Measurements from ENCODE around the gene IZUMO3. TPM values are rescaled to one million over a fixed set of nuclear protein-coding genes. Genes with fewer than 3 reads are reported as not detected.

The IZUMO3 gene
- total and polyA plus RNA-seq, 2 of the 4 experiments (the other 2 are of a cell fraction): not detected

DNA sequence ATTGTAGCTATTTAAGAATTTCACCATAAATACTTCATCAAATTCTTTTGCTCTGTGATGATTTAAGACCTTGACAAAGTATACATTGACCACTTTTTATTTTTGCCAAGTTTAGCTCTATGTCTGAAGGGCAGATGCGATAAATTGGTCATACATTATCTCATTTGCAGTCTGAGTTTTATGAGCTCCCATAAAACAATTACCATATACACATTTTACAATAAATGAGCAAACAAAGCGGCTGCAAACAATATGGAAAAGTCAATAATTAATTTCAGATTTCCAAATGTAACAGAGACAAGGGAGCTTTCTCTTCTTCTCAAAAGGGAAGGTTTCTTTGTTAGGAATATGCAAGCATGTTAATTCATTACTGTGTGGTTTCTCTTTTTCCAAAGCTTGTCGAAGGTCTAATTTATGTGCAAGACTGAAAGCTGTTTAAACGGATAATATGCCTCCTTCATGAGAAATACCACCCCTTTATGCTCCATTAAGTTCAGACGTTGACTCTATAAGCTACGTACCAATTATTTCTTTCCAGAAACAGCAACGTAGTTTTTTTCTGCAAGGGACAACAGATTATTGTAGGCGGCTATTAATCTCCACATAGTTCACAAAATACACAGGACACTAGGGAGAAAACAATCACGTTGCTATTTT is 7.0 kb upstream of the IZUMO3 start:
- Histone ChIP-seq H3K9ac (ENCODE audit: low read depth, low read length) (no peak overlapping the region), H3K4ac (ENCODE audit: low read depth, low read length) (no peak overlapping the region), H2AK5ac (ENCODE audit: low read depth, low read length) (no peak overlapping the region), H2BK15ac (ENCODE audit: low read depth, low read length) (no peak overlapping the region), H4K20me1 (ENCODE audit: insufficient read depth, low read length) (no peaks in the 10 kb centered on the region), H3K9me3 (ENCODE audit: control insufficient read depth, insufficient read depth, low read length) (peaks cover 4% of the 10 kb centered on the region; the same call in 1 of the 2 replicates), H2AK9ac (replicated peaks; ENCODE audit: low read depth, low read length, poor library complexity) (no peak overlapping the region), H4K91ac (ENCODE audit: insufficient read depth, low read depth, low read length) (no peak overlapping the region), H3K23ac (ENCODE audit: low read depth, low read length) (no peak overlapping the region), H2BK20ac (ENCODE audit: low read depth, low read length) (no peak overlapping the region), H4K5ac (ENCODE audit: low read depth, low read length) (no peak overlapping the region), H2BK5ac (ENCODE audit: low read depth, low read length, poor library complexity, severe bottlenecking) (no peak overlapping the region), H3K56ac (ENCODE audit: extremely low read depth, insufficient read depth, low read length) (no peak overlapping the region), H3K27ac (ENCODE audit: insufficient read depth, low read length) (no peak overlapping the region), H3K4me3 (ENCODE audit: insufficient read depth, low read depth, low read length) (no peak overlapping the region), H3K4me2 (ENCODE audit: low read depth, low read length) (no peak overlapping the region), H3K9me1 (ENCODE audit: insufficient read depth, low read length) (no peaks in the 10 kb centered on the region), H3K4me1 (ENCODE audit: control insufficient read depth, insufficient read depth, low read length) (no peaks in the 10 kb centered on the region), H3K14ac (replicated peaks; ENCODE audit: low read depth, low read length) (no peak overlapping the region), H2AFZ (replicated peaks; ENCODE audit: low read length, poor library complexity) (no peak overlapping the region), H3K36me3 (ENCODE audit: control insufficient read depth, insufficient read depth, low read length) (no peaks in the 10 kb centered on the region), H3K79me1 (ENCODE audit: low read depth in 1 of 2, low read length in 2 of 2) (no peaks in the 10 kb centered on the region), H3K18ac (ENCODE audit: low read depth, low read length) (no peak overlapping the region), H3K27me3 (ENCODE audit: control insufficient read depth, insufficient read depth, low read length) (no peaks in the 10 kb centered on the region), H4K8ac (ENCODE audit: low read depth in 2 of 2, low read length in 2 of 2) (no peak overlapping the region), H2BK120ac (ENCODE audit: low read depth, low read length) (no peak overlapping the region)
- WGBS, 2 experiments (ENCODE audit: extremely low coverage in 2 of 2, insufficient read length in 1 of 2): no CpG with 5 or more reads among the region's 9 CpGs
- TF ChIP-seq, protein P1, sequence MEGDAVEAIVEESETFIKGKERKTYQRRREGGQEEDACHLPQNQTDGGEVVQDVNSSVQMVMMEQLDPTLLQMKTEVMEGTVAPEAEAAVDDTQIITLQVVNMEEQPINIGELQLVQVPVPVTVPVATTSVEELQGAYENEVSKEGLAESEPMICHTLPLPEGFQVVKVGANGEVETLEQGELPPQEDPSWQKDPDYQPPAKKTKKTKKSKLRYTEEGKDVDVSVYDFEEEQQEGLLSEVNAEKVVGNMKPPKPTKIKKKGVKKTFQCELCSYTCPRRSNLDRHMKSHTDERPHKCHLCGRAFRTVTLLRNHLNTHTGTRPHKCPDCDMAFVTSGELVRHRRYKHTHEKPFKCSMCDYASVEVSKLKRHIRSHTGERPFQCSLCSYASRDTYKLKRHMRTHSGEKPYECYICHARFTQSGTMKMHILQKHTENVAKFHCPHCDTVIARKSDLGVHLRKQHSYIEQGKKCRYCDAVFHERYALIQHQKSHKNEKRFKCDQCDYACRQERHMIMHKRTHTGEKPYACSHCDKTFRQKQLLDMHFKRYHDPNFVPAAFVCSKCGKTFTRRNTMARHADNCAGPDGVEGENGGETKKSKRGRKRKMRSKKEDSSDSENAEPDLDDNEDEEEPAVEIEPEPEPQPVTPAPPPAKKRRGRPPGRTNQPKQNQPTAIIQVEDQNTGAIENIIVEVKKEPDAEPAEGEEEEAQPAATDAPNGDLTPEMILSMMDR (conservative IDR thresholded peaks at IDR 0.05; ENCODE audit: low read depth, low read length): no peak
- TF ChIP-seq SMC3 (IDR thresholded peaks at IDR 0.05; ENCODE audit: low read depth, low read length) (no peak), RAD21 (IDR thresholded peaks at IDR 0.05; ENCODE audit: low read length) (no peak), CEBPB (IDR thresholded peaks at IDR 0.05; ENCODE audit: low read depth, low read length) (no peak), CHD1 (IDR thresholded peaks at IDR 0.05; ENCODE audit: low read depth, low read length) (no peak), MAZ (IDR thresholded peaks at IDR 0.05; ENCODE audit: borderline replicate concordance, low read depth, low read length) (no peak), MXI1 (IDR thresholded peaks at IDR 0.05; ENCODE audit: borderline replicate concordance, low read depth, low read length) (no peak)
- TF ChIP-seq, protein P2, sequence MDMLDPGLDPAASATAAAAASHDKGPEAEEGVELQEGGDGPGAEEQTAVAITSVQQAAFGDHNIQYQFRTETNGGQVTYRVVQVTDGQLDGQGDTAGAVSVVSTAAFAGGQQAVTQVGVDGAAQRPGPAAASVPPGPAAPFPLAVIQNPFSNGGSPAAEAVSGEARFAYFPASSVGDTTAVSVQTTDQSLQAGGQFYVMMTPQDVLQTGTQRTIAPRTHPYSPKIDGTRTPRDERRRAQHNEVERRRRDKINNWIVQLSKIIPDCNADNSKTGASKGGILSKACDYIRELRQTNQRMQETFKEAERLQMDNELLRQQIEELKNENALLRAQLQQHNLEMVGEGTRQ (IDR thresholded peaks at IDR 0.05; ENCODE audit: low read depth, low read length): no peak
- BruUV-seq (replicated peaks): no TSS peak
- POLR2A ChIA-PET (ENCODE audit: unreplicated experiment): no interaction called here
- intact Hi-C loops (cut with micrococcal nuclease) (no loop called here), dilution Hi-C loops (cut with HindIII; ENCODE audit: low sequenced_read_pairs, unreplicated experiment) (no loop called here), in situ Hi-C loops (cut with MboI; ENCODE audit: low sequenced_read_pairs) (no loop called here)
- DNase-seq: no peak
- ATAC-seq (ENCODE audit: low read depth): no peak
- CTCF ChIA-PET: no interaction called here

All from IMR-90 (cell line).